ENCODE measurements around the gene ASB18.

The ASB18 gene

DNA sequence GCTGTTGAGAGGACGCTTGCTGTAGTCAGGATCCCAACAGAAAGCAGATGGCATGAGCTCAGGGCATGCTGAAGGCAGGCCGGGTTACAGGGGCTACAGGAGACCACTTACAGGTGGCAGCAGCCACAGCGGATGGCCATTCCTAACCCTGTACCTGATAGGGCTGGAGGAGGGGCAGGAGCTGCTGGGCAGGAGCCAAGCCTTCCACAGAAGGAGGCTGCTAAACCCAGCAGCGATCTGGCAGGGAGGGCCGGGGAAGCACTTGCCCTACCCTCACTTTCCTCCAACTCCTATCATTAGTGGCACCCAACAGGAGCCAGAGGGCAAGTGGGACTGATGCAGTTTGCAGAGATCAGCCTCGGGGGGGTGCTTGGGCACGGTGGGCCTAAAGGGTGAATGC is 2.0 kb downstream of the ASB18 start:
- H3K4me1 ChIP-seq = no peaks in the 10 kb centered on the region
- H3K36me3 ChIP-seq = no peaks in the 10 kb centered on the region
- intact Hi-C loops (cut with DNase I; ENCODE audit: low total_unique reads) = no loop called here
- H3K27ac ChIP-seq = no peak overlapping the region
- no peak overlapping the region for H3K4me3 ChIP-seq
- no peaks in the 10 kb centered on the region for H3K9me3 ChIP-seq
- peaks cover 0 to 14% of the 10 kb centered on the region in 2 donors for H3K27me3 ChIP-seq
- DNase-seq = no peak
- no peak for TF ChIP-seq CTCF (IDR thresholded peaks at IDR 0.05)

GRCh38 chr2:236261452-236261851 is 2.8 kb downstream of the ASB18 start:
- Histone ChIP-seq H3K9me3 (no peaks in the 10 kb centered on the region), H3K27me3 (peaks cover 0 to 14% of the 10 kb centered on the region in 2 donors), H3K27ac (no peak overlapping the region), H3K4me3 (no peak overlapping the region), H3K36me3 (no peaks in the 10 kb centered on the region), H3K4me1 (no peaks in the 10 kb centered on the region)
- no peak for DNase-seq
- no peak for TF ChIP-seq CTCF (IDR thresholded peaks at IDR 0.05)
- intact Hi-C loops (cut with DNase I; ENCODE audit: low total_unique reads) = no loop called here

- H3K27ac ChIP-seq = no peak overlapping the region
- H3K4me1 ChIP-seq = no peaks in the 10 kb centered on the region
- H3K4me3 ChIP-seq = no peak overlapping the region
- H3K9me3 ChIP-seq = no peaks in the 10 kb centered on the region
- no peak for DNase-seq
- intact Hi-C loops (cut with DNase I; ENCODE audit: low total_unique reads) = no loop called here
- no peaks in the 10 kb centered on the region for H3K36me3 ChIP-seq
- peaks cover 0 to 18% of the 10 kb centered on the region in 2 donors for H3K27me3 ChIP-seq
- no peak for TF ChIP-seq CTCF (IDR thresholded peaks at IDR 0.05)
These were observed 4.8 kb downstream of the ASB18 start for GRCh38 chr2:236259371-236259770.

GRCh38 chr2:236257575-236257974 is 6.6 kb downstream of the ASB18 start:
- intact Hi-C loops (cut with DNase I; ENCODE audit: low total_unique reads) = no loop called here
- DNase-seq = no peak
- Histone ChIP-seq H3K27ac (no peak overlapping the region), H3K27me3 (peaks cover 0 to 20% of the 10 kb centered on the region in 2 donors), H3K4me1 (no peaks in the 10 kb centered on the region), H3K9me3 (no peaks in the 10 kb centered on the region), H3K4me3 (no peak overlapping the region), H3K36me3 (no peaks in the 10 kb centered on the region)
- TF ChIP-seq CTCF (IDR thresholded peaks at IDR 0.05) = no peak

DNA sequence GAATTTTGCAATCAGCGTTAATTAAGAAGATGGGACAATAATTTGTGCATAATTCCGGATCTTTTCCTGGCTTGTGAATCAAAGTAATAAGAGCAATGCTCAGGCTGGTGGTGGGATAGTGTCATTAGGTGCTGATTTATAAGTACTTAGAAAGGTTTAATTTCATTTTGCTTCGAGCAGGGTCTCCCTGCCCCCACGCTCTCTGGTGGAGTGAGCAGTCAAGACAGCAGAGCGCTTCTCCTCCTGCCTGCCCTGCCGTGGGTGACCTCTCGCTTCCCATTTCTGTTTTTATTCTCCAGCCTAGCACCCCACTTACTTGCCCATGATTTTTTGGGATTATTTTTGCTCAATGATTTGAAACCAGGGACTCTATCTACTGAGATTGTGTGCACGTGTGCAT is 7.1 kb downstream of the ASB18 start:
- Histone ChIP-seq H3K9me3 (no peaks in the 10 kb centered on the region), H3K27me3 (peaks cover 0 to 18% of the 10 kb centered on the region in 2 donors), H3K36me3 (no peaks in the 10 kb centered on the region), H3K27ac (no peak overlapping the region), H3K4me1 (no peaks in the 10 kb centered on the region), H3K4me3 (no peak overlapping the region)
- no peak for DNase-seq
- TF ChIP-seq CTCF (IDR thresholded peaks at IDR 0.05) = no peak
- intact Hi-C loops (cut with DNase I; ENCODE audit: low total_unique reads) = no loop called here

GRCh38 chr2:236256366-236256985 is 7.7 kb downstream of the ASB18 start:
- no peaks in the 10 kb centered on the region for H3K36me3 ChIP-seq
- no peaks in the 10 kb centered on the region for H3K9me3 ChIP-seq
- no peak for DNase-seq
- intact Hi-C loops (cut with DNase I; ENCODE audit: low total_unique reads) = no loop called here
- no peak overlapping the region for H3K4me3 ChIP-seq
- peaks cover 0 to 17% of the 10 kb centered on the region in 2 donors for H3K27me3 ChIP-seq
- no peak for TF ChIP-seq CTCF (IDR thresholded peaks at IDR 0.05)
- H3K4me1 ChIP-seq = no peaks in the 10 kb centered on the region
- H3K27ac ChIP-seq = no peak overlapping the region

Measured in tibial artery (tissue), 4 donors.